ENCODE results near the gene MYO7A. TPM values are rescaled to one million over a fixed set of nuclear protein-coding genes. Genes with fewer than 3 reads are reported as not detected.

Gene MYO7A
- total and polyA plus RNA-seq, 2 of the 8 experiments (the other 6 are each of a cell fraction or from before 2014, with no cell fraction given): 1.5 to 1.9 TPM

GRCh38 chr11:77217156-77217555, 89.1 kb downstream of the MYO7A start:
- no peaks in the 10 kb centered on the region for H4K20me1 ChIP-seq (replicated peaks in 1 of 2; ENCODE audit: control insufficient read depth in 1 of 2, insufficient read depth in 2 of 2, low read length in 2 of 2)
- H4K5ac ChIP-seq (ENCODE audit: insufficient read length, low read depth, low read length): no peak overlapping the region
- no peaks in the 10 kb centered on the region for H3K23me2 ChIP-seq (ENCODE audit: low read depth, low read length)
- DNase-seq (ENCODE audit: low read depth in 1 of 2, low spot score in 2 of 2) (no peak), FAIRE-seq (no peak)
- POLR2A ChIA-PET (ENCODE audit: partially characterized antibody): no interaction called here
- H3K9ac ChIP-seq (replicated peaks in 1 of 4; ENCODE audit: extremely low read depth in 1 of 4, low read depth in 3 of 4, low read length in 3 of 4): no peak overlapping the region
- no peaks in the 10 kb centered on the region for H3K9me3 ChIP-seq (ENCODE audit: insufficient read depth in 2 of 2, low read depth in 1 of 2, low read length in 1 of 2)
- no peak overlapping the region for H3K4me3 ChIP-seq (ENCODE audit: extremely low read depth in 1 of 4, insufficient read depth in 2 of 4, low read depth in 3 of 4, low read length in 4 of 4)
- no peak overlapping the region for H2BK5ac ChIP-seq (ENCODE audit: low read depth, low read length)
- no peak overlapping the region for H2BK12ac ChIP-seq (ENCODE audit: low read depth, low read length)
- no peak overlapping the region for H2BK120ac ChIP-seq (replicated peaks; ENCODE audit: low read depth, low read length)
- no peaks in the 10 kb centered on the region for H3K79me1 ChIP-seq (ENCODE audit: low read depth, low read length)
- H3K56ac ChIP-seq (replicated peaks; ENCODE audit: insufficient read length, low read depth, low read length): no peak overlapping the region
- H4K8ac ChIP-seq (ENCODE audit: extremely low read depth, insufficient read depth, low read length): no peak overlapping the region
- no peak overlapping the region for H3K18ac ChIP-seq (ENCODE audit: extremely low read depth, low read length)
- H3K4me2 ChIP-seq (ENCODE audit: insufficient read depth in 1 of 2, low read depth in 2 of 2, low read length in 2 of 2): no peak overlapping the region
- H2AFZ ChIP-seq (ENCODE audit: low read length): no peak overlapping the region
- no peak overlapping the region for H3K14ac ChIP-seq (ENCODE audit: insufficient read length)
- H3K79me2 ChIP-seq (ENCODE audit: control insufficient read depth in 1 of 2, insufficient read depth in 2 of 2, low read length in 2 of 2): no peaks in the 10 kb centered on the region
- no peak overlapping the region for H3K27ac ChIP-seq (ENCODE audit: low read depth, low read length)
- no peak overlapping the region for H2BK20ac ChIP-seq (ENCODE audit: low read length)
- H2AK5ac ChIP-seq (ENCODE audit: low read depth, low read length): no peak overlapping the region
- H4K91ac ChIP-seq (replicated peaks; ENCODE audit: insufficient read length, low read length): no peak overlapping the region
- H3K27me3 ChIP-seq (replicated peaks in 1 of 4; ENCODE audit: control insufficient read depth in 3 of 4, extremely low read depth in 1 of 4, insufficient read depth in 3 of 4, low read length in 3 of 4): no peaks in the 10 kb centered on the region
- CTCF ChIA-PET (ENCODE audit: partially characterized antibody): interaction anchor here (0.6 to 1.1 kb wide), 3 partner anchors 8 to 272 kb away, joined by 3 to 4 read pairs (median 3); partner anchors contain the start of gene MYO7A
- 91% methylated on average over 2 of the region's 2 CpGs; no CpG with 5 or more reads in 1 of the 2 experiments for WGBS, 2 experiments (ENCODE audit: extremely low coverage in 1 of 2, insufficient coverage in 1 of 2, insufficient read length in 1 of 2, insufficient replicate concordance in 2 of 2, low coverage in 1 of 2, low lambda C conversion rate in 2 of 2, missing lambda C conversion rate in 1 of 2)
- TF ChIP-seq EZH2 (IDR thresholded peaks at IDR 0.05; ENCODE audit: low read depth, low read length, severe bottlenecking) (no peak), SIX5 (IDR thresholded peaks at IDR 0.05; ENCODE audit: low read depth, low read length) (no peak), HDAC6 (IDR thresholded peaks at IDR 0.05; ENCODE audit: low read depth, low read length) (no peak), TAF1 (IDR thresholded peaks at IDR 0.05; ENCODE audit: low read depth, low read length) (no peak)
- no peaks in the 10 kb centered on the region for H3K4me1 ChIP-seq (replicated peaks in 1 of 4; ENCODE audit: control insufficient read depth in 3 of 4, insufficient read depth in 4 of 4, low read length in 3 of 4)
- H3K4ac ChIP-seq (replicated peaks; ENCODE audit: insufficient read length, low read depth, low read length): no peak overlapping the region
- no peak overlapping the region for H2BK15ac ChIP-seq (ENCODE audit: low read length)
- H3K23ac ChIP-seq (ENCODE audit: insufficient read length): no peak overlapping the region
- H3K36me3 ChIP-seq (ENCODE audit: control insufficient read depth in 2 of 4, insufficient read depth in 4 of 4, low read length in 3 of 4): no peaks in the 10 kb centered on the region
